BLaER1 (cell line): ENCODE results near the gene IGSF3.
"Not testable (repeated sequence)": the region's sequence is repeated elsewhere in the genome, so short reads cannot be mapped to it uniquely, and the experiment has no call there.

ENCODE experiments used
- H3K27ac ChIP-seq: shearing (Covaris generic); formaldehyde crosslinking; 2 replicates; pipeline ENCODE4 v1.8.1; 2022
- H3K27me3 ChIP-seq: shearing (Covaris generic); formaldehyde crosslinking; 2 replicates; pipeline ENCODE4 v1.8.1; 2022
- H3K36me3 ChIP-seq: shearing (Covaris generic); formaldehyde crosslinking; 2 replicates; pipeline ENCODE4 v1.8.1; 2022
- H3K4me1 ChIP-seq: shearing (Covaris generic); formaldehyde crosslinking; 2 replicates; pipeline ENCODE4 v1.8.1; 2022
- H3K4me2 ChIP-seq: shearing (Covaris generic); formaldehyde crosslinking; 2 replicates; pipeline ENCODE4 v1.8.1; 2022
- H3K4me3 ChIP-seq: shearing (Covaris generic); formaldehyde crosslinking; 2 replicates; pipeline ENCODE4 v1.8.1; 2022
- H3K9ac ChIP-seq: shearing (Covaris generic); formaldehyde crosslinking; 2 replicates; pipeline ENCODE4 v1.8.1; 2022
- H3K9me3 ChIP-seq: shearing (Covaris generic); formaldehyde crosslinking; 2 replicates; pipeline ENCODE4 v1.8.1; 2022
- H4K20me1 ChIP-seq: shearing (Covaris generic); formaldehyde crosslinking; 2 replicates; pipeline ENCODE4 v1.8.1; 2022
- Cebpa-rat ChIP-seq: shearing (Covaris generic); IDR thresholded peaks from 2 replicates; pipeline ENCODE4 v1.8.1; 2022

The IGSF3 gene

DNA sequence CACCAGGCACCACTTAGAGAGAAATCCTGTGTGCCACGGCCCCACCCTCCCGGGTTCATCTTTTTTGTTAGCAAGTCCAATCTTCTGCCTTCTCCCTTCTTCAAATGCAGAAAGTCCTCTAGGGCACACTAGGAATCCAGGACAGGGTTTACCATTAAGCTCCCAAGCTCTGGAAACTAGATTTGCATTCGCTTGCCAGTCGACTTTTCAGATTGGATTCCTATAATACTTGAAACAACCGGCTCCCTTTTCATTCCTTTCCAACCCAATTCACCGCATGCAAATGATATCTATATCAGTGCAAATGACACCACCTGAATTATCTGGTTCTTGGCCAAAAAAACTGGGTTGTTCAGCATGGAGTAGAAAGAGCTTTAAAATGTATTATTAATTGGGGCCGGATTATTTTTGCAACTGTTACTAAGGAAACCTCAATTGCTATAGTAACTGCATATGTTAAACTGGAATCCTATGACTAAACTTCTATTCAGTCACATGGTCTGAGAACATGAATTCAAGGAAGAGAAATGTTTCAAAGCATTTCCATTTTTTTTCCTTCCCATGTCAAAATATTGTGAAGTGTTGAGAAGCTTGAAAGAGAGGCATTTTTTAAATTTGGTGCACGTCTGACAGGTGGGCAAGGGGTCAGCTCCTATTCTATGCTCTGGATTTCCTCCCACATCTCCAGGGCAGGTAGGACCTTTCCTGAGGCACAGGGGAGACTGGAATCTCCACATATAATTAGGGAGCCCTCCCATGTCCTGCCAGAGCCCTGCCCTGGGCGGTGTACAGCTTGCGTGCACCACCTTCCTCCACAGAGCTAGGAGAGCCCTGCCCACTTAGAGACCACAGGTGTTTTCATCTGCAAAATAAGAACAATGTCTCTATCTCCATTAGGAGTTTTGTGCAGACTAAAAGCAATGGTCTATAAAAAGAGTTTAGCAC lies 76.3 kb downstream of the IGSF3 start:
- H3K36me3 ChIP-seq, result peaks cover 34% of the 10 kb centered on the region; the same call in 1 of the 2 replicates
- not testable (repeated sequence) for H3K4me1 ChIP-seq, H4K20me1 ChIP-seq, H3K9ac ChIP-seq, H3K9me3 ChIP-seq, H3K4me2 ChIP-seq, H3K27ac ChIP-seq, H3K4me3 ChIP-seq, H3K27me3 ChIP-seq

GRCh38 chr1:116590359-116591005 lies 77.1 kb downstream of the IGSF3 start:
- H3K4me1 ChIP-seq, H3K27me3 ChIP-seq, H3K9ac ChIP-seq, H3K9me3 ChIP-seq, H4K20me1 ChIP-seq, H3K27ac ChIP-seq, H3K4me2 ChIP-seq, H3K4me3 ChIP-seq: not testable (repeated sequence)
- H3K36me3 ChIP-seq, result peaks cover 35% of the 10 kb centered on the region; the same call in 1 of the 2 replicates

- not testable (repeated sequence) for H3K4me2 ChIP-seq, H3K4me1 ChIP-seq, H3K4me3 ChIP-seq, H3K9me3 ChIP-seq, H3K27ac ChIP-seq, H3K27me3 ChIP-seq, H3K9ac ChIP-seq, H4K20me1 ChIP-seq
- H3K36me3 ChIP-seq, result peaks cover 47% of the 10 kb centered on the region
Observed at GRCh38 chr1:116589101-116589735, 78.3 kb downstream of the IGSF3 start.

DNA sequence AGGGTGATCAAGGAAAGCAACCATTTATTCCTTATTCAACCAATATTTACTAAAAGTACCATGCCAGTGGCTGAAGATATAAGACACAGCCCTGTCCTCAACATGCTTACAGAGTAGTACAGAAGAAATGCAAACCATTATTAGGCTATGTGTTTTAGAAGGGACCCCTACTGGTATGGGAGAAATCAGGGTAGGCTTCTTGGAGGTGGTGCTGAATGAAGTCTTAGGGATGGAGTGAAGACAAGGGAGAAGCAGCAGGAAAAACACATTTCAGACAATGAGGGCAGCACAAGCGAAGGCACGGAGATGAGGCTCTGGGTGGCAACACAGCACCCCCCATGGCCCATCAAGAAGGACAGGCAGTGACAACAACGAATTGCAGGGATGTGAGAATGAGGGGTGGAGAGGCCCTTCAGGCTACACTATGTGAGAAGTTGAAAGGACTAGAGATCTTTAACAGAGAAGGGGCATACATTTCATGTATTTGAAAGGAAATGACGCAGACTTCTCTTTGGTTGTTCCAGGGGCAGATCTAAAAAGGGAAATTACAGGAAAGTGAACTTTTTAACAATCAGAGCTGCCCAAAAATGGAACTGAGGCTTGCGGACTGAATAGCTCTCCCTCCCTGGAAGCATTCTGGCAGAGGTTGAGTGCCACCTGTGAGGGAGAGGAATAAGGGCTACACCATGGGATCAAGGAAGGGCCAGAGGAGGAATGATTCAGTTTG lies 79.9 kb downstream of the IGSF3 start:
- H4K20me1 ChIP-seq, result no peaks in the 10 kb centered on the region
- no peaks in the 10 kb centered on the region for H3K9me3 ChIP-seq
- H3K27me3 ChIP-seq, result no peaks in the 10 kb centered on the region
- peaks cover 57% of the 10 kb centered on the region for H3K36me3 ChIP-seq
- peaks cover 5% of the 10 kb centered on the region for H3K4me1 ChIP-seq
- no peak overlapping the region for H3K9ac ChIP-seq
- H3K4me2 ChIP-seq, result no peak overlapping the region
- TF ChIP-seq Cebpa-rat, result no peak
- H3K27ac ChIP-seq, result no peak overlapping the region
- H3K4me3 ChIP-seq, result no peak overlapping the region

DNA sequence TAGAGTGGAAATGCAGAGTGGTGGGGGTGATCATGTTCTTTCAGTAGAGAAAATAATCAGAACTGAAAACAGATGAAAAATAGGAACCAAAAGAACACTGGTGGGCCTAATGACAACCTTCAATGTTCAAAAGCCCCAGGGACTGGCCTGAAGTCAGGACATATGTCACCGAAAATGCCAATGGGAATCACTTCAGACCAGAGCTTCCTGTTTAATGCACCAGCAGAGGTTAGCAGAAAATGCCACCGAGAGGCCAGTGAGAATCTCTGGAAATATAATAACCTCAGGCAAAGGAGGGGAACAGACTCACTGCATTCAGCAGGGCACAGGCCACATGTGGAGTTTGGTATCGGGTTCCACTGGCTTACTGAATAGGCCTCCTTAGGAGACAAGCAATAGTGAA lies 80.8 kb downstream of the IGSF3 start:
- H3K4me1 ChIP-seq, result peaks cover 5% of the 10 kb centered on the region
- H3K4me2 ChIP-seq, result no peak overlapping the region
- TF ChIP-seq Cebpa-rat, result no peak
- no peak overlapping the region for H3K4me3 ChIP-seq
- no peaks in the 10 kb centered on the region for H3K9me3 ChIP-seq
- H4K20me1 ChIP-seq, result no peaks in the 10 kb centered on the region
- H3K36me3 ChIP-seq, result peaks cover 56% of the 10 kb centered on the region
- no peak overlapping the region for H3K9ac ChIP-seq
- H3K27ac ChIP-seq, result no peak overlapping the region
- no peaks in the 10 kb centered on the region for H3K27me3 ChIP-seq

- Histone ChIP-seq H3K4me1 (peaks cover 5% of the 10 kb centered on the region), H3K27ac (no peak overlapping the region), H3K4me2 (no peak overlapping the region), H3K36me3 (peaks cover 60% of the 10 kb centered on the region), H3K9me3 (no peaks in the 10 kb centered on the region), H4K20me1 (no peaks in the 10 kb centered on the region), H3K9ac (no peak overlapping the region), H3K4me3 (no peak overlapping the region), H3K27me3 (no peaks in the 10 kb centered on the region)
- TF ChIP-seq Cebpa-rat, result no peak
Observed at GRCh38 chr1:116585886-116586285, 81.6 kb downstream of the IGSF3 start.

DNA sequence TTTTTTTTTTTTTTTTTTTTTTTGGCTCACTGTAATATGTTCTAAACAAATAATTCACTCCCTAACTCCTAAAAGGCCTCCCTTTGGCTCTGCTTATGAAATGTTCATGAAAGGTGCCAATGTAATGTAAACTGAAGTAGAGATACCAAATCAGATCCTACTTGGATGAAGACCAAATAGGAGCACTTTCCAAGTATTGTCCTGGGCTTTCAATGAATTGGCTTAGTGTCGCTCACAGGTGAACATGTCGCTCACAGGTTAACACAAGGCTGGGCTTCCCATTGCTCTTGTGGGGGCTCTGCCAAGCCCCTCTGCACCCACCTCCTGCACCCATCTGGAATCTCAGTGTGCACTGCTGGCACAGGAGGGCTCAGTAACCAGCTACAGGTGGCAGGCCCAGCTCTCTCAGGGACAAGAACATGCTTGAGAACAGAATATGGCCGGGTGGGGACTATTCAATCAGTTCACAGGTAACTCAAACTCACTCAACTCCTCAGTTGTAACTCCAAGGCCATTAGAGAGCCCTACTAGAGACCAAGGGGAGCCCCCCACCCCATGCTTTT lies 86.1 kb downstream of the IGSF3 start:
- Histone ChIP-seq H3K4me2 (no peak overlapping the region), H3K4me1 (no peaks in the 10 kb centered on the region), H3K9me3 (no peaks in the 10 kb centered on the region), H4K20me1 (no peaks in the 10 kb centered on the region), H3K4me3 (no peak overlapping the region), H3K9ac (no peak overlapping the region), H3K27me3 (no peaks in the 10 kb centered on the region), H3K27ac (no peak overlapping the region), H3K36me3 (peaks cover 81% of the 10 kb centered on the region)
- TF ChIP-seq Cebpa-rat, result no peak

GRCh38 chr1:116580446-116581322 lies 86.8 kb downstream of the IGSF3 start:
- H3K4me2 ChIP-seq, result no peak overlapping the region
- H3K36me3 ChIP-seq, result peaks cover 81% of the 10 kb centered on the region
- no peaks in the 10 kb centered on the region for H4K20me1 ChIP-seq
- no peaks in the 10 kb centered on the region for H3K9me3 ChIP-seq
- TF ChIP-seq Cebpa-rat, result no peak
- no peak overlapping the region for H3K27ac ChIP-seq
- H3K4me3 ChIP-seq, result no peak overlapping the region
- no peak overlapping the region for H3K9ac ChIP-seq
- no peaks in the 10 kb centered on the region for H3K4me1 ChIP-seq
- no peaks in the 10 kb centered on the region for H3K27me3 ChIP-seq
